Lung (tissue), 12 donors: ENCODE measurements around the gene STX11. TPM values are rescaled to one million over a fixed set of nuclear protein-coding genes. Genes with fewer than 3 reads are reported as not detected.
A peak's percentile ranks its signal among the peaks of the same experiment; 100 is the strongest.
"Not testable (repeated sequence)": the region's sequence is repeated elsewhere in the genome, so short reads cannot be mapped to it uniquely, and the experiment has no call there.

ENCODE experiments used
- ATAC-seq: fragments of 200-7000 bp; cut with Tn5 transposase; one replicate; pipeline ENCODE4 v1.9.1; 2020; ENCODE audit warnings: moderate number of reproducible peaks; ENCODE audit not compliant: insufficient read depth, low FRiP score
- DNase-seq, 3 donors: peaks; one replicate each; pipeline ENCODE4 v3.0.0-alpha.2; 2013 to 2017
- H3K27ac ChIP-seq, 2 donors: one replicate each; pipeline ENCODE4 v1.5.1; 2013; ENCODE audit warnings: mild to moderate bottlenecking in 2 of 2, moderate library complexity in 2 of 2, control low read depth in 1 of 2, inconsistent platforms in 1 of 2, low read depth in 1 of 2, low read length in 1 of 2
- H3K27me3 ChIP-seq, 3 donors: one replicate each; pipeline ENCODE4 v1.5.1; 2013; ENCODE audit warnings: low read length in 2 of 3; ENCODE audit not compliant: control insufficient read depth in 3 of 3, insufficient read depth in 3 of 3
- H3K36me3 ChIP-seq, 4 donors: one replicate each; pipeline ENCODE4 v1.5.1; 2013; ENCODE audit warnings: low read length in 4 of 4, mild to moderate bottlenecking in 1 of 4, moderate library complexity in 1 of 4; ENCODE audit not compliant: control insufficient read depth in 4 of 4, insufficient read depth in 4 of 4
- H3K4me1 ChIP-seq, 5 donors: one replicate each; pipeline ENCODE4 v1.5.1; 2013; ENCODE audit warnings: low read length in 5 of 5, mild to moderate bottlenecking in 2 of 5, moderate library complexity in 1 of 5; ENCODE audit not compliant: control insufficient read depth in 5 of 5, insufficient read depth in 5 of 5
- H3K4me3 ChIP-seq: one replicate; pipeline ENCODE4 v1.5.1; 2013; ENCODE audit warnings: mild to moderate bottlenecking, control low read depth, moderate library complexity
- H3K9ac ChIP-seq, 2 donors: one replicate each; pipeline ENCODE4 v1.5.1; 2013; ENCODE audit warnings: low read length in 2 of 2, control low read depth in 1 of 2; ENCODE audit not compliant: insufficient read depth in 1 of 2
- H3K9me3 ChIP-seq, 4 donors: one replicate each; pipeline ENCODE4 v1.5.1; 2013; ENCODE audit warnings: low read length in 3 of 4, mild to moderate bottlenecking in 1 of 4, moderate library complexity in 1 of 4; ENCODE audit not compliant: control insufficient read depth in 4 of 4, insufficient read depth in 3 of 4
- CTCF ChIP-seq: IDR thresholded peaks from 2 replicates; pipeline ENCODE4 v1.5.1; 2012; ENCODE audit warnings: mild to moderate bottlenecking; ENCODE audit errors: control extremely low read depth, extremely low read depth
- WGBS, 2 donors: extraction: QIAGEN DNeasy Blood & Tissue Kit; methylation state at CpG; one replicate each; pipeline ENCODE4 v1.1.7; 2013; 5-methylcytosine and 5-hydroxymethylcytosine counted together
- polyA plus RNA-seq, 2 donors: library from polyadenylated mRNA; stranded (reverse); fragments of 200-250 nt; gene quantifications; one replicate each; pipeline ENCODE4 v1.2.1, GENCODE V29; 2013
- total RNA-seq, 2 donors: library from RNA; depleted of rRNA in 1 of 2; stranded (reverse); fragments of >200 nt in 1 of 2; gene quantifications; one replicate each; pipeline ENCODE4 v1.2.1, GENCODE V29; 2014 to 2021
- donor health status: control.
- donor health status: control.
- donor health status: Bipolar disorder and iron deficiency.
- donor health status: healthy.
- donor health status: DM: yes; HTN: yes; CAD: no.

The STX11 gene
- total and polyA plus RNA-seq, 4 donors = 10.6 to 62.7 (median 35.7) TPM

- Histone ChIP-seq H3K36me3 (peaks cover 0 to 2% (median 0%) of the 10 kb centered on the region in 4 donors), H3K4me3 (no peak overlapping the region), H3K9ac (no peak overlapping the region), H3K27me3 (no peaks in the 10 kb centered on the region), H3K27ac (no peak overlapping the region), H3K9me3 (no peaks in the 10 kb centered on the region), H3K4me1 (peaks cover 0 to 5% (median 0%) of the 10 kb centered on the region in 5 donors)
- DNase-seq = no peak
- no peak for ATAC-seq
- 73 to 85% methylated on average over 3 of the region's 3 CpGs for WGBS, 2 donors
- TF ChIP-seq CTCF = no peak
These were observed 27.4 kb downstream of the STX11 start for GRCh38 chr6:144177726-144178125.

- DNase-seq (no peak), ATAC-seq (no peak)
- H3K27ac ChIP-seq = no peak overlapping the region
- no peaks in the 10 kb centered on the region for H3K27me3 ChIP-seq
- H3K4me3 ChIP-seq = no peak overlapping the region
- H3K9me3 ChIP-seq = no peaks in the 10 kb centered on the region
- TF ChIP-seq CTCF = no peak
- H3K36me3 ChIP-seq = peaks cover 0 to 2% (median 0%) of the 10 kb centered on the region in 4 donors
- no peak overlapping the region for H3K9ac ChIP-seq
- peaks cover 0 to 5% (median 0%) of the 10 kb centered on the region in 5 donors for H3K4me1 ChIP-seq
- WGBS, 2 donors = 89 to 96% methylated on average over 3 of the region's 3 CpGs
These were observed 28.0 kb downstream of the STX11 start for GRCh38 chr6:144178323-144178722.

GRCh38 chr6:144179237-144179636 is 28.9 kb downstream of the STX11 start:
- no peaks in the 10 kb centered on the region for H3K9me3 ChIP-seq
- peak overlapping the region in 1 of 2 donors; percentile 35 for H3K27ac ChIP-seq
- ATAC-seq (no peak), DNase-seq (no peak)
- TF ChIP-seq CTCF = no peak
- no peaks in the 10 kb centered on the region for H3K27me3 ChIP-seq
- peaks cover 0 to 5% (median 0%) of the 10 kb centered on the region in 5 donors for H3K4me1 ChIP-seq
- 93 to 97% methylated on average over 4 of the region's 4 CpGs for WGBS, 2 donors
- peaks cover 0 to 2% (median 0%) of the 10 kb centered on the region in 4 donors for H3K36me3 ChIP-seq
- H3K9ac ChIP-seq = no peak overlapping the region
- no peak overlapping the region for H3K4me3 ChIP-seq

- no peak for ATAC-seq
These were observed 29.5 kb downstream of the STX11 start for GRCh38 chr6:144179828-144180227.

GRCh38 chr6:144180354-144180753 is 30.0 kb downstream of the STX11 start:
- H3K4me1 ChIP-seq, ATAC-seq, H3K27me3 ChIP-seq, H3K9ac ChIP-seq, H3K4me3 ChIP-seq, H3K27ac ChIP-seq, H3K36me3 ChIP-seq, H3K9me3 ChIP-seq, DNase-seq: not testable (repeated sequence)
- 39 to 70% methylated on average over 1 of the region's 1 CpG for WGBS, 2 donors

More at GRCh38 chr6:144179828-144180227, 29.5 kb downstream of the STX11 start:
- Histone ChIP-seq H3K36me3 (peaks cover 0 to 2% (median 0%) of the 10 kb centered on the region in 4 donors), H3K27me3 (no peaks in the 10 kb centered on the region), H3K9me3 (no peaks in the 10 kb centered on the region), H3K27ac (no peak overlapping the region), H3K9ac (no peak overlapping the region), H3K4me3 (no peak overlapping the region), H3K4me1 (peaks cover 0 to 5% (median 0%) of the 10 kb centered on the region in 5 donors)
- 80 to 85% methylated on average over 2 of the region's 2 CpGs for WGBS, 2 donors
- no peak for DNase-seq
- TF ChIP-seq CTCF = no peak
